GM21528 (cell line): Measurements from ENCODE around the gene LRRC27.
"Not testable (repeated sequence)": the region's sequence is repeated elsewhere in the genome, so short reads cannot be mapped to it uniquely, and the experiment has no call there.

ENCODE experiments used
- ATAC-seq: cut with Tn5 transposase; IDR thresholded peaks from one replicate; pipeline ENCODE4 v1.9.1; 2021; ENCODE audit warnings: mild to moderate bottlenecking, moderate library complexity; ENCODE audit not compliant: unreplicated experiment, low FRiP score

The LRRC27 gene

DNA sequence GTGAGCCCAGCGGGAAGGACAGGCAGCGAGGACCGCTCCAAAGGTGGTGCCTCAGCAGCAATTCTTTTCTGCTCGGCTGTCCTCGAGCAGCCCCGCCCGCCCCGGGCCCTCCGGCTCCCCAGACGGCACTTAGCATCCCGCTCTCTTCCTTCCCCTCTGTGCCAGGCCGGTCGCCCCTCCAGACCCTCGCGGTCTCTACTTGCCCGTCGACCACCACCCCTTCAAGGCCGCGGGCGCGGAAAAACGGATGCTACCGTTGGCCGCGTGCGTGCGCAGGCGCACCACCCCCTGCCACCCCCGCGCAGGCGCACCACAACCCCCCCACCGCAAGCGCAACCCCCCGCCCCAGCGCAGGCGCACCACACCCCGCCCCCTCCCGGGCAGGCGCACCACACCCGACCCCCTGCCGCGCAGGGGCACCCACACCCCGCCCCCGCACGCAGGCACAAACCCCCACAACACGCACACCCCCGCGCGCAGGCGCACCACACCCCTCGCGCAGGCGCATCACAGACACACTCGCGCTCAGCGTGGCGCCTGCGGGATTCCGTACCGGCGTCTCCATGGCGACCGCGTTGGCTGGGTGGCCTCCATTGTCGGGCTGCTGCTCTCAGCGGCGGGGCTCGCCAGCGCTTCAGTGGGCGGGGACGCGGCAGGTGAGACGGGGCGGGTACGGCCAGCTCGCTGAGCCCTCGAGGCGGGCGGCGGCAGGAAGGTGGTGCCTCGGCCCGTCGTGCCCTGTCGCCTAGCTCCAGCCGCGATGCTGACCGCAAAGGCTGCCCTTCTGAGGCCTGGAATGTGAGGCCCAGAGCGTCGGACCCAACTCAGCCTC, at the start of gene LRRC27:
Gene LRRC27, plus strand, starts transcription at position 593 of the 832 bp plus-strand sequence. CDS start 1,332 bp downstream, outside the sequence.
- peak; percentile 79 for ATAC-seq

DNA sequence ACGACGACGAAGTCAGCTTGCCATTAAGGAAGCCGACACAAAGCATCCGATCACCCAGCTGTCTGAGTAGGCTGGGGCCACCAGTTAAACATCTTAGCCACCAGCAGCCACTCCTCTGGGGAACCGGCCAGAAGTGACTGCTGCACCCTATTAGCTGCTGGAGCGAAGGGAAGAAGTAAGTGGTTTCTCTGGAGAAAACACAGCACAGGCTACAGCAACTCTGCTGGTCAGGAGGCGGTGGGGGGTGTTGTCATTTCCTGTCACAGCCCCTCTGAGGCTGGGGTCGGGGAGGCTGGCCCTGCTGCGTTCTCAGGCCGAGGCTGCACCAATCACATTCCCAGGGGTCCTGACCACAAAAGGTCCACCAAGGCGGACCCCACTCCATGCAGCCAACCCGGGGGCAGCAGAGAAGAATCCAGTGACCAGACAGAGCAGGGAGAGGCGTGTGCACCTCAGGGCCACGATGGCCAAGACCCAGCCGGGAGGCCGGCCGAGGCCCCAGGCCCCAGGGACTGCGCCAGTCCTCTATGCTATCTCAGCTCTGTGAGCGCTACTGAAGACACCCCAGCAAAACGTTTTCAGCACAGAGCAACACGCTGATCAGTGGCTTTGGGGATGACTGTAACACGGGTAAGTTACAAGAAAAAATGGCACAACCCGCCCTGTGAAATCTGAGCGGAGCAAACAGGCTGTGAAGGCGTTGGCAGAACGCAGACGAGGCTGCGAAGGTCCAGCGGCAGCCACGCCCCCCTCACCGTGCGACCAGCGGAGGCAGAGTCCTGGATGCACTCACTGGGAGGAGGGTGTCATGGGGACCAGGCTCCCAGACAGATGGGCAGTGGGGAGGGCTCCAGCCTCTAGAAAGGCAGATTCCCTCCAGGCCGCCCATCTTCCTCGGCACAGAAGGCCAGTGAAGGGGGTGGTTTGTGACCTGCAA, 49.1 kb upstream of the LRRC27 start:
- no peak for ATAC-seq

DNA sequence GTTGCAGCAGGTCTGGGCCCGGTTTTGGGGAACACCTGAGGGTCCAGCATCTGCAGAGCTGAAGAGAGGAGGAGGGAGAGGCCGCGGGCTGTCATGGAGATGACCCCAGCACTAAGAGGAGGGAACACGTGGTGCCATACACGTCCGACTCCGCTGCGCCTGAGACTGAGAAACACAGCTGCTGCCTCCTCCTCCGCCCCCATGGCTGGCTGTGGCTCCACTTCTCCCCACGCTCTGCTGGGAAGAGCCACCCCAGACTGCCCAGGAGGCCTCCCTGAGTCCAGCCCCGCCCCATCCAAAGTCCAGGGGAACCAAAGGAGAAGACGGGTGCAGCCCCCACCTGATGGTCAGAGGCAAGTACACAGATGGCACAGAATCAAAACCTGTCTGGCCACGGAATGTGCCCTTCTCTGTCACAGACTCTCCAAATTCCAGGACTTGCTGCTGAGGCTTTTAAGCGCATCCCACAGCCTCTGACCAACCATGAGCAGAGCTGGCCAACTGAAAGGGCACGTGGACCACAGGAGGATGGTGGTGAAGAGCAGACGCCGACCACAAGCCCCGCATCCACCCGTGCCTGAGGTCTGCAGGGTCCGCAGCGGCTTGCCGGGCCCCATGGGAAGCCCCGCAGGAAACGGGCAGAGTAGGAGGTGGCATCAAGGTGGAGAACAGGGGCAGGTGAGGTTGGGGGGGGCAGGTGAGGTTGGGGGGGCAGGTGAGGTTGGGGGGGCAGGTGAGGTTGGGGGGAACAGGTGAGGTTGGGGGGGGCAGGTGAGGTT, 48.2 kb upstream of the LRRC27 start:
- ATAC-seq = no peak

DNA sequence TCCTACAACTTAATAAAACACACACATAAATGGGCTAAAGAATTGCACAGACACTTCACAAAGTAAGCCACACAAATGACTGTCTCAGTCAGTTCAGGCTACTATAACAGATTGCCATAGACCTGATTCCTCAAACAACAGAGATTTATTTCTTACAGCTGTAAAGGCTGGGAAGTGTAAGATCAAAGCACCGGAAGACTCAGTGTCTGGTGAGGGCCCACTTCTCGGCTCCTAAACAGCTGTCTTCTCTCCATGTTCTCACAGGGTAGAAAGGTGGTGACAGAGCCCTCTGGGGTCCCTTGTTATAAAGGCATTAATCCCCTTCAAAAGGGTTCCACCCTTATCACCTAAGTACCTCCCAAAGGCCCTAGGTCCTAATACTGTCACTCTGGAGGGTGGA, 42.6 kb upstream of the LRRC27 start:
- no peak for ATAC-seq

DNA sequence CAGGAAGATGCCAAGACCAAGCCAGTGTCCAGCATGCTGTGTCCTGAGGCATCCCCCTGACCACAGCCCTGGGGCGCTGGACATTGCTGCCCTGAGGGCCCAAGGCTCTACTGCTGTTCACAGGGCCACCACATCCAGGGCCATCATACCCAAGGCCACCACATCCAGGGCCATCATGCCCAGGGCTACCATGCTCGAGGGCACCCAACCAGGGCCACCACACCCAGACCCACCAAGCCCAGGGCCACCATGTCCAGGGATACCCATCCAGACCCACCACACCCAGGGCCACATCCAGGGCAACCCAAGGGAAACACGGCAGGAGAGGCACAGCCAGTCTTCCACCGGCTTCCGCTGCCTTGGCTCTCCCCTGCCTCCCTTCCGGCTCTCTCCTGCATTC, 41.4 kb upstream of the LRRC27 start:
- ATAC-seq = no peak

DNA sequence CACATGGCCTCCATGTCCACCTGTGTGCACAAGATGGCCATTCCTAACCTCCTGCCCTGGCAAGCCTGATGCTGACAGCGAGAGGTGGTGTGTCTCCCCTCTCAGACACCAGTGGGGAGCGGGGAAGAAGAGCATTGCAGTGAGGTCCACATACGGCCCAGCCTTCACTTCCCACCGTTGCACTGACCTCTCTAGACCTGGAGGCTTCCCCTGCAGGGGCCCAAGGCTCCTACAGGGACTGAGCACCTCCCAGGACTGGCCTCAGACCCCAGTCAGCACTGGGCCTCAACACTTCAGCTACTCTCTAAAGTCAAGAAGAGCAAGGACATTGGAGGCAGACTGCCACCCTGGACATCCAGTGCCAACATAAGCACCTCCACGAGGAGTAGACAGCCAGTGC, 40.2 kb upstream of the LRRC27 start:
- ATAC-seq = no peak

DNA sequence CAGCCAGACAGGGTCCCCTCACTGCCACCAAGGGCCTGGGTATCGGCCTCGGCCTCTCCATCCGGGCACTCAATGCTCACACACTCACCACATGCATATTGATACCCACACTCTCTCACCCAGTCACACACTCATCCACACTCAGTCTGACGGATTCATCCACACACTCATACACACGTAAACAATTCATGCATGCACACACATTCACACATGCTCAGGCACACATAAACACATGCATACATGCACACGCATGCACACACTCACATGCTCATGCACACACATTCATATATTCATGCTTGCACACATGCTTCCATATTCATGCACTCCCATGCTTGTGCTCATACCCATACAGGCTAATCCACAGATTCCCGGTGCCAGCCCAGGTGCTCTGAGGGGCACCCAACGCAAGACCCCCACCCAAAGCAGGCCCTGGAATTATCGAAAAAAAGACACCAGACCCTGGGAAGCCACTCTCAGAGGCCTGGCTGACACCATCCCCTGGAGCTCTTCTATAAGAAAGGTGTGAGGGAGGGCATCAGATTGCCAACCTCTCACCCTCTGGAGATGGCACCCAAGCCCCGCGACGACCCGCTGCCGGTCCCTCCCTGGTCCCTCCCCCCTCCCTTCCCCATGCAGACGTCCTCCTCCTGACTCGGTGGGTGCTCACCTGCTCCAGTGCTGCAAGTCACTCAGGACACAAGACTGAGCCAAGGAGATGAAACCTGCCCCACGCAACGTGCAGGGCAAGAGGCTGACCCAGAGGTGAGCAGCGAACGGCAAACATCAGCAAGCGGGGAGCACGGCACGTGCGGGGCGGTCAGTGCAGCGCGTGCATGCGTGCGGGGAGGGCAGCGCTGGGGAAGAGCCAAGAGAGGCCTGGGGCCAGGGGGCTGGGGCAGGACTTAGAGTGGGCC, 39.4 kb upstream of the LRRC27 start:
- ATAC-seq = no peak

DNA sequence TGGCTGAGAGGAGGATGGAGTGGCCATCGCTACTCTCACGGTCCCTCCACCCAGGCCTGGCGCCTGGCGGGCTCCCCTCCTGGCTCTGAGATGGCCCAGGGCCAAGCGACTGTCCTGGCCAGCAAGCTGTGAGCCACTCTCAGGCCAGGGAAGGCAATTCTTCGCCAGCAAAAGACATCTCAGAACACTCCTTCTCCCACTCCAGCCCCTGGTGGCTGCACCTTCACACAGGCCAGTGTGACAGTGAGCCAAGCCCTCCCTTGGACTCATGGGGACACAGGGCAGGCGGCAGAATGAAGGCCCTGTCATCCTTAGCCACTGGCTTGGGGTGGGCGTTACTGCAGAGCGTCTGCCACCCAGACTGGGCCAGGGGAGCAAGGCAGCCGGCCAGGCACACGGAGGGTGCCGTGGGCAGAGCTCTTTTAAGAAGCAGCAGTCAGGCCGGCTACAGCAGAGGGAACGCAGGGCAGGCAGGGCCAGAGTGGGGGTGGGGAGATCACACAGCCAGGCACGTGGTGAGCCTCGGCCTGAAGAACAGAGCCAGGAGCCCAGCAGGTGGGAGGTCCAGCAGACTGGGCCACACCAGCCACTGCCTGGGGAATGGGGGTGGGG, 38.7 kb upstream of the LRRC27 start:
- ATAC-seq = no peak

DNA sequence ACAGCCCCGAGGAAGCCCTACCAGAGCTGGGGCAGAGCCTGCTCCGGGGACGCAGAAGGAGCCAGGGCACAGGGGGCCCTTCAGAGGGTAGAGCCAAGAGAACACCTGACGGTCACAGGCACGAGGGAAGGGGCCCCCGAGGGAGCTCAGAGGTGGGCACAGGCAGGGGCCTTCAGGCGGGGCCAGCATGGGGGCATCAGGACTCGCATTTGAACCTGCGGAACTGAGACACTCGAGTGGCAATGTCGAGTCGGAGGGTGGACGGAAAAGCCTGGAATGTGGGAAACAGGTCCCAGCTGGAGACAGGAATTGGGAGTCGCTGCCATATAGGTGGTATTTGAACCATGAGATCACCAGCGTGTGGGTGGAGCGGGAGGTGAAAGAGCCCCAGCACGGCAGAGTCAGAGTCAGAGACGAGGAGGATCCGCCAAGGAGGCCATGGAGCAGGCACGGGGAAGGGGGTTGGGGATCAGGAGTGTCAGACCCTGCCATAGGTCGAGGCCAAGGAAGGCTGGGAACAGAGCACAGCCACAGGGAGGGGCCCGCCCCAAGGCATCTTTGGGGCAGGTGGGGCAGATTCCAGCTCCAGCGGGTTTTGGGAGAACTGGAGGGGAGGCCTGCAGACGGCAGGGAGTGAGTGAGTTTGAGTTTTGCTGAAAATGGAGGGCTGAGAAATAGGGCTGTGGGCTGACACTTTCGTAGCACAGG, 38.0 kb upstream of the LRRC27 start:
- no peak for ATAC-seq

DNA sequence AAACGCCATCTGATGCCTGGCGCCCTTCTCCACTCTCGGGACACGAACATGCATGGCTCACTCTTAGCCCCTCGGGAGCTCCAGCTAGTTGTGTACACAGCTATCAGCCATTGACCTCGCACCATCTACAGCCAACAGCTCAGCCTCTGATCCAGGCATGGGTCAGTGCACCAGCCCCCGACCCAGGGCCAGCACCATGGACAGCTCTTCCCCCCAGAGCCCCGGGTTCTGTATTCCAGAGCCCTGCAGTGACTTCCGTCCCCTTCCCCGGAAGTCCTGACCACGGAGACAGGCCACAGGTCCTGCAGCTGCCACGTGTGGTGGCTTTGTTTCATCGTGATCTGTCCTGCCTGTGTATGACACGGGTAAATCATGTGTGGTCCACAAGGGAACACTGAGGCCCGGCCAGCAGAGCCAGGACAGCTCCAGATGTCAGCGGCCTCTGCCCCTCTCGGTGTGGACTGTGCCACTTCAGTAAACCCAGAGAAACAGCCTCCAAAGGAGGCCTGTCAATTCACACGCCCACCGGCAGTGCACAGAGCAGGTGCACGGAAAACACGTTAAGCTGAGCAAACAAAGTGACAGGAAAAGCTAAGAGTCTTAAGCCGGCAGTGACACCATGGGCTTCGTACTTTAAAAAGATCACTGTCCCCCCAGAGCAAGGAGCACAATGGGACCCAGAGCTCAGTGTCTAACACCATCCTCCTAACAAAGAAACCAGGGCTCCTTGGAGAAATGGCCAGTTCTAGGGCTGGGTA, 37.3 kb upstream of the LRRC27 start:
- ATAC-seq = no peak

DNA sequence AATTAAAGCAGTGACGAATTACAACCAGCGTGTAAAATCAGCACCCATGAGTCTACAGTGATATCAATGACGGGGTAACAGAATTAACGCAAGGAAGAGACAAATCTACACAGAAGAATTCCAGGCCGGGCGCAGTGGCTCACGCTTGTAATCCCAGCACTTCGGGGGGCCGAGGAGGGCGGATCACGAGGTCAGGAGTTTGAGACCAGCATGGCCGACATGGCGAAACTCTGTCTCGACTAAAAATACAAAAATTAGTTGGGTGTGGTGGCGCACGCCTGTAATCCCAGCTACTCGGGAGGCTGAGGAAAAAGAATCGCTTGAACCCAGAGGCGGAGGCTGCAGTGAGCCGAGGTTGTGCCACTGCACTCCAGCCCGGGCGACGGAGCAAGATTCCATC, 36.5 kb upstream of the LRRC27 start:
- ATAC-seq = not testable (repeated sequence)

DNA sequence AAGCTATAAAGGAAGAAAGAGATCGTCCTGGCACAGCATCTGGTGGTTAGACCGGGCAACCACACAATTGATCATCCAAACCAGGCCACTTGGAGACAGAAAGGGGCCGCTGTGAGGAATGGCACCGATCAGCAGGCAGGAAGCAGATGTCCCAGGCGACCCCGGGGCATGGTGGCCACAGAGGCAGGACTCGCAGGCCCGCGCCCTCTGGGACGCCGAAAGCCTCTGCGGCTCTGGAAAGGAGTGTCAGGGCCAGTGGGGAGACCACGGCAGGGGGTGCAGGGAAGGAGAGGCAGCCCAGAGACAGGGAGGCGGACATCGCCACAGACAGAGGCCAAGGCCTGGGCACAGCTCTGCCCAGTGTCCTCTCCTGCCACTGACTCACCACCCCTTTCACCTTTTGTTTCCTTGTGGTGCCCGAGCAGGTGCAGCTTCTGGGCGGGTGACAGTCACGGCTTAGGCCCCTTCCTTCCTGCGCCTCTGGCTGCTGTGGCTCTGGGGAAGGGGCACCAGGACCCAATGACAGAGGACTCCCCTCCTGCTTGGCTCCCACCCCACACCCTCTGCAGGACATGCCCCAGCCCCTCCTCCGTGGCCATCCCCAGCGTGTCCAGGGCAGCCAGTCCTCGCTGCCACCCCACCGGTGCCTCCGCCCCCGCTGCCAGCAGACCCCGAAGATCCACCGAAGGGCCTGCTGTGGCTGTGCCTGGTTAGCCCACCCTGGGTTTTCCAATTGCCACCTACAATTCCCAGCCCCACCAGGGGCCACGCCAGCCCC, 35.1 kb upstream of the LRRC27 start:
- no peak for ATAC-seq

DNA sequence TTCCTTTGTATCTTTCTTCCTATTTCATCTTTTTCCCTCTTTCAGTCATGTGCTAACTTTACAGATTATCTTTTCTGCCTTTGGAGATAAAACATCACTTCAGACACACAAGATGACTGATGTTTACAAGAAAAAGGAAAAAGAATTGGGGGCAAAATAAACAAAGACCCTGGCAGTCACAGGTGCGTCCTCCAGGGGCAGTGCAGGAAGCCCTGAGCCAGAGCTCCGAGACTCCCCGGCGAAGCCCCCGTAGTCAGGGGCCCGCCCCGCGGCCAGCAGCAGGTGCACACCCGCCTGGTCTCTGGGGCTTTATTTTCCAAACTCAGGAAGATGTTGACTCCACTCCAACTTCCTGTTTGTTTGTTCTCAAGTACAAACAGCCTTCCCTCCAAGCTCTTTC, 34.5 kb upstream of the LRRC27 start:
- ATAC-seq = no peak

DNA sequence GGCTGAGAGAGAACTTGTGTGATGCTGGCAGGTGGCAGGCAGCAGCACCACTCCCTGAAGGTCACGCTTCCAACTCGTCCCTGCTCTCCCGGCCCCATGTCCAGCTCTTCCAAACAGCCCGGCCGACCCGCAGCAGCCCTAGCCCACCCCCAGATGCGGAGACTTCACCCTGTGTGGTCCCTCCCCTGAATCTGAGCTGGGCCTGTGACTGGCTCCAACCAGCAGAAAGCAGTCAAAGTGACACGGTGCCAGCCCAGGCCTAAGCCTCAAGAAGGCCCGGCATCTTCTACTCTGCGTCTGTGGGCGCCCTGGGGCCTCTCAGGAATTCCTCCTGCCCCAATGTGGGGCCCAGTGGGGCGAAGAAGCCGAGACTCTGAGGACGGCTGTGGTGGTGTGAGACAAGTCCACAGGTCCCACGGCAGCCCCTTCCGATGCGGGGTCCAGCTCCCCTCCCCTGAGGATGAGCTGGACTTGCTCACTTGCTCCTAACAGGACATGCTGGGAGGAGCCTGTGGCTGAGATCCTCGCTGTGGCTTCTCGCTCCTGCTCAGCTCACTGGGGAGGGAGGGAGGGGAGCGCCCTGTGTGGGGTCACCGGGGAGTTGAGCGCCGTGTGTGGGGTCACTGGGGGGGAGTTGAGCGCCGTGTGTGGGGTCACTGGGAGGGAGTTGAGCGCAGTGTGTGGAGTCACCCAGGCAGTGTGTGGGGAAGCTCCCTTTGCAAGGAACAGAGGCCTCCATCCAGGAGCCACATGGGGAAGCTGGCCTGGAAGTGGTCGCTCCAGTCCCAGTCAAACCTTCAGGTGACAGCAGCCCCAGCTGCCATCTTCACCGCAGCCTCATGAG, 33.7 kb upstream of the LRRC27 start:
- no peak for ATAC-seq

DNA sequence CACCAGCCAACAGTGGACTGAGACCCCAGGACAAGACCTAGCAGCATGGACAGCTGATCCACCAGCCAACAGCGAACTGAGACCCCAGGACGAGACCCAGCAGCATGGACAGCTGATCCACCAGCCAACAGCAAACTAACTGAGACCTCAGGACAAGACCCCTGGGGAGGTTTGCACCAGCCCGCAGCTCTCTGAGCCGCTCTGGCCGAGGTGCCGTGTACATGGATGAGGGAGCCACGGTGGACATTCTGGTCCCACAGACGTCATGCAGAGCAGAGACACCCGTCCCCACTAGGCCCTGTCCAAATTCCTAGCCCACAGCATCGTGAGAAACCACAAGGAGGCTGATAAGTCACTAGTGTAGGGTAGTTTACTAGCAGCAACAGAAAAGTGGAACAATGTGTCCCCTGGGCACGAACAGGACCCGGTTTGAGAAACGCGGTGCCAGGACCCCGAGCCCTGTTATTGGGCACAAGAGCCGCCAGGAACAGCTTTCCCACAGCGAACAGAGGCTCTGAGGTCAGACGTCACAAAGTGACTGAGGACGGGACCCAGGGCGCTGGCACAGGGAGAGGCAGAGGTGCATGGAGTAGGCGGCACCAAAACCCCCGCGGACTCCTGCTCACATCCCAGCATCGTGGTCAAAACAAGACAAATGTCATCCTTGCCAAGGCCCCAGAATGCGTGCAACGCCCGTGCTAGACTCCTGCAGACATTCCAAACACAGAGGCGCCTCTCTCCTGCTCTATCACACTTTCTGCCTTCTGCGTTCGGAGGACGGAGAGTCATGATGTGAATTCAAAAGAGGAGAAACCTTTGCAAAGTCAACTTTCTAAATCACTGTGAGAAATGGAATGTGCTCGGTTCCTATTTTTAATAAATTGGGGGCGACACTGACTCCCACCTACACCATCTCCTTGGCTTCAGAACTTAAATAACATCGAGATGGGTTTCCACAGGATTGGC, 32.3 kb upstream of the LRRC27 start:
- no peak for ATAC-seq
